Measurements from ENCODE around the gene COX20.

Gene COX20

GRCh38 chr1:244844155-244845121 lies 9.0 kb downstream of the COX20 start:
- TF ChIP-seq FOXP2 (optimal IDR thresholded peaks at IDR 0.05; ENCODE audit: borderline replicate concordance, extremely low read depth, extremely low read length, insufficient read depth) (no peak), REST (IDR thresholded peaks at IDR 0.05; ENCODE audit: insufficient read depth in 1 of 2, low read depth in 2 of 2, low read length in 2 of 2) (no peak), POLR2AphosphoS5 (IDR thresholded peaks at IDR 0.05; ENCODE audit: low read depth, low read length) (no peak)

- no peak for TF ChIP-seq TAF1 (IDR thresholded peaks at IDR 0.05; ENCODE audit: borderline replicate concordance, insufficient read depth, low read length)
- TF ChIP-seq FOXP2 (optimal IDR thresholded peaks at IDR 0.05; ENCODE audit: borderline replicate concordance, extremely low read depth, extremely low read length, insufficient read depth): no peak
- TF ChIP-seq SIN3A (IDR thresholded peaks at IDR 0.05; ENCODE audit: borderline replicate concordance, insufficient read depth, low read length): no peak
- TF ChIP-seq POLR2AphosphoS5 (IDR thresholded peaks at IDR 0.05; ENCODE audit: low read depth, low read length): no peak
- TF ChIP-seq REST (IDR thresholded peaks at IDR 0.05; ENCODE audit: insufficient read depth in 1 of 2, low read depth in 2 of 2, low read length in 2 of 2): no peak
Measured at GRCh38 chr1:244846653-244847052, 11.2 kb downstream of the COX20 start.

- TF ChIP-seq POLR2AphosphoS5 (IDR thresholded peaks at IDR 0.05; ENCODE audit: low read depth, low read length): no peak; the same call in 1 of the 2 replicates
- no peak for TF ChIP-seq TAF1 (IDR thresholded peaks at IDR 0.05; ENCODE audit: borderline replicate concordance, insufficient read depth, low read length)
- TF ChIP-seq SIN3A (IDR thresholded peaks at IDR 0.05; ENCODE audit: borderline replicate concordance, insufficient read depth, low read length): no peak
- TF ChIP-seq FOXP2 (optimal IDR thresholded peaks at IDR 0.05; ENCODE audit: borderline replicate concordance, extremely low read depth, extremely low read length, insufficient read depth): no peak
- TF ChIP-seq REST (IDR thresholded peaks at IDR 0.05; ENCODE audit: insufficient read depth in 1 of 2, low read depth in 2 of 2, low read length in 2 of 2): no peak
Measured at GRCh38 chr1:244849189-244849866, 13.9 kb downstream of the COX20 start.

GRCh38 chr1:244850099-244850852 lies 14.8 kb downstream of the COX20 start:
- TF ChIP-seq FOXP2 (optimal IDR thresholded peaks at IDR 0.05; ENCODE audit: borderline replicate concordance, extremely low read depth, extremely low read length, insufficient read depth) (no peak), SIN3A (IDR thresholded peaks at IDR 0.05; ENCODE audit: borderline replicate concordance, insufficient read depth, low read length) (no peak), TAF1 (IDR thresholded peaks at IDR 0.05; ENCODE audit: borderline replicate concordance, insufficient read depth, low read length) (no peak), POLR2AphosphoS5 (IDR thresholded peaks at IDR 0.05; ENCODE audit: low read depth, low read length) (no peak; the same call in 1 of the 2 replicates), REST (IDR thresholded peaks at IDR 0.05; ENCODE audit: insufficient read depth in 1 of 2, low read depth in 2 of 2, low read length in 2 of 2) (no peak)
